ENCODE measurements around the gene FBXO10. TPM values are rescaled to one million over a fixed set of nuclear protein-coding genes. Genes with fewer than 3 reads are reported as not detected.
"Not testable (repeated sequence)": the region's sequence is repeated elsewhere in the genome, so short reads cannot be mapped to it uniquely, and the experiment has no call there.

FBXO10 gene
- total RNA-seq, 1 donor from 2014 or later, result 3.1 TPM

DNA sequence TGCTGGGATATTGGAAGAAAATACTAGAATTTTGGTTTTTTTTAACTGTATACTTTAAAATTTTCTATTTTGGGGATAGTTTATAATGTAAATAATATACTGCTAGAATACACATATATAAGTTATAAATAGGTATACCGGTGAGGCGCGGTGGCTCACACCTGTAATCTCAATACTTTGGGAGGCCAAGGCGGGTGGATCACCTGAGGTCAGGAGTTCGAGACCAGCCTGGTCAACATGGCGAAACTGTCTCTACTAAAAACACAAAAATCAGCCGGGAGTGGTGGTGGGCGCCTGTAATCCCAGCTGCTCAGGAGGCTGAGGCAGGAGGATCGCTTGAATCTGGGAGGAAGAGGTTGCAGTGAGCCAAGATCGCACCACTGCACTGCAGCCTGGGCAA, 61.8 kb downstream of the FBXO10 start:
- intact Hi-C loops (cut with micrococcal nuclease), result not testable (repeated sequence)

DNA sequence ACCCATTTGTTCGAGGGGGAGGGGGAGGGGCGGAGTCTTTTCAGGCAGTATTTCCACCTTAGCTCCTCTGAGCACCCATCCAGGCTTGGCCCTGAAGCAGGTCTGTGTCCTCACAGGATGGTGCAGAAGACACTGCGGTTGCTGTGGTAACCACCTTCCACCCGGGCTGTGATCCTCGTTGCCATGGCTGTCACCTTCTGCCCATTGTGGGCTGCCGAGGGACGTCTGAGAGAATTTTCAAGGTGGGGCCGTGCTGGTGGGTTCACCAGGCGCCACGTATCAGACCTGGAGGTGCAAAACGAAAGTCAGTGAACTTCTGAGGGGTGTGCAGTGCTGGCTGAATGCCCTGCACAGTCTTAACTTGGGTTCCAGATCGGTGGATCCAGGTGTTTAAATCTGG, 63.7 kb downstream of the FBXO10 start:
- intact Hi-C loops (cut with micrococcal nuclease), result no loop called here

DNA sequence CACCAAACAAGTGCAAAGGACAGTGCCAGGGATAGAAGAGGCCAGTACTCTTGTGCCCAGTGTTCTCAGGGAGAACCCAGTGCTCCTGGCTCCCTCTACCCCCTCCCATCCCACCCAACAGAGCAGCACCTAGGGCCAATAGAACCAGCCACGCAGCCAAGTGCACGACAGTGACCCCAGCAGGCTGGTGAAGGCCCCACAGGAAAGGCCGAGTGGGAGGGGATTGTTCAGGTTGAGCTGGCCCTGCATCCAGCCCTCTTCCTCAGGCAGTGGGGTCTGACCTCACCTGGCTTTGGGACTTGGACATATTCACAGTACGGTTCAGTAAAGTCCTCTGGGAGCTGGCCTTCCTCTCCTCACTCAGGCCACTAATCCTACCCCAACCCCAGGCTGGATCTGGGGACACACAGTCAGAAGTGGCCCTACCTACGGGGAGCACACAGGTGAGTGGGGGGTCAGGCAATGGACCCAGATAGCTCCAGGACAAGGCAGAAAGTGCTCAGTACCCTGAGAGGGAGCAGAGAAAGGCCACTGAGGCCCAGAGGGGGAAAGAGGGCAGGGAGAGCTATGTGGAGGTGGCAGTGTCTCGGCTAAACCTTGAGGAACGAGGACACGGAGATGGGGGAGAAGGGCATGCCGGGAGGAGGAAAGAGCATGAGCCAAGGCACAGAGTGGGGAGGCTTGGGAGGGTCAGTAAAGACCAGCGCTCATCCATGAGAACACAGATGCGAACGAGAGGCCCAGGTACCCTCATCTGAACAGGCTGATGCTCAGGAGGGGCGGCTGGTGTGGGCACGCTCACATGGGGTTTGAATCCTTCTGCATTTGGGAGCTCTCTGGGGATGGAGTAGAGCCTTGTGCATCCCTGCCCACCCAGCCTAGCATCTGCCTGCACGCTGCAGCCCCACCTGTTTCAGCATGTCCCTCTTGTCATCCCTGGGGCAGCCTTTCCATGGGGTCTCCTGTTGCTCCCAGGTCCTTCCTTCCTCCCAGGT, 64.9 kb downstream of the FBXO10 start:
- intact Hi-C loops (cut with micrococcal nuclease), result no loop called here

DNA sequence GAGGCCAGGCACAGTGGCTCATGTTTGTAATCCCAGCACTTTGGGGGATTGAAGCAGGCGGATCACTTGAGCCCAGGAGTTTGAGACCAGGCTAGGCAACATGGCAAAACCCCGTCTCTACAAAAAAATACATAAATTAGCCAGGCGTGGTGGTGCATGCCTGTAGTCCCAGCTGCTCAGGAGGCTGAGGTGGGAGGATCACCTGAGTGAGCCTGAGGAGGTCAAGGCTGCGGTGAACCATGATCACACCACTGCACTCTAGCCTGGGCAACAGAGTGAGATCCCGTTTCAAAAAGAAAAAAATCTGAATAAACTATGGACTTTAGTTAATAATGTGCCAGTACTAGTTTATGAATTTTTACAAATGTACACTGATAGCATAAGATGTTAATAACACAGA, 66.1 kb downstream of the FBXO10 start:
- intact Hi-C loops (cut with micrococcal nuclease), result not testable (repeated sequence)

DNA sequence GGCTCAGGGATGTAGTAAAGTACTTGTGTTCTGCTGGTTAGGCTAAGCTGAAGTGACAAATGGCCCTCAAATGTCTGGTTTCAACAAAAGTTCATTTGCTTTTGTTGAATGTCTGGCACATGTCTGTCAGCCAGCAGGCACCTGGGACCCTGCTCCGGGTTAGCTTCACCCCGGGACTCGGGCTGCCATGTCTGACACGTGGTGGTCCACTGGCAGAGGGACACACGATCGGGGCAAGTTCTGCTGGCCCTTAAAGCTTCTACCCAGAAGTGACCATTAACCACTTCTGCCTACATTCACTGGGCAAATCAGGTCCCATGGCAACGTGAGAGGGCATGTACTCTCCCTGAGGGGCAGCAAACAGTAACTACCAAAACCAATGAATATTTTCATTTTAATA, 66.6 kb downstream of the FBXO10 start:
- intact Hi-C loops (cut with micrococcal nuclease), result no loop called here

DNA sequence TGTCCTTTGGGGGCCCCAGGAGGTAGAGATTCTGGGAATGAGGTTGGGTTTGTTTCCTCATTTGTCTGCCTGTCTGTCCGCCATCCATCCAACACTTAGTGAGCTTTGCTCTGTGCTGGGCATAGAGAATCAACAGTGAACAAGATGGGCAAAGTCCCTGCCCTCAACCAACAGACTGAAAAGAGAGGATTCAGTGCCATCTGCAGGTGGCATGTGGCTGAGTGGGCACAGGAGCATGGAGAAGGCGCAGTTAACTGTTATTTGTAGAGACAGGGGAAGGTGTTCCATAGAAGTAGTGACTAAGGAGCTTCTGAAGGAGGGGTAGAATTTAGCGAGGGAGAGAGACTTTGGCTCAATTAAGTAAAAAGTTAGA, 67.4 kb downstream of the FBXO10 start:
- intact Hi-C loops (cut with micrococcal nuclease), result no loop called here

DNA sequence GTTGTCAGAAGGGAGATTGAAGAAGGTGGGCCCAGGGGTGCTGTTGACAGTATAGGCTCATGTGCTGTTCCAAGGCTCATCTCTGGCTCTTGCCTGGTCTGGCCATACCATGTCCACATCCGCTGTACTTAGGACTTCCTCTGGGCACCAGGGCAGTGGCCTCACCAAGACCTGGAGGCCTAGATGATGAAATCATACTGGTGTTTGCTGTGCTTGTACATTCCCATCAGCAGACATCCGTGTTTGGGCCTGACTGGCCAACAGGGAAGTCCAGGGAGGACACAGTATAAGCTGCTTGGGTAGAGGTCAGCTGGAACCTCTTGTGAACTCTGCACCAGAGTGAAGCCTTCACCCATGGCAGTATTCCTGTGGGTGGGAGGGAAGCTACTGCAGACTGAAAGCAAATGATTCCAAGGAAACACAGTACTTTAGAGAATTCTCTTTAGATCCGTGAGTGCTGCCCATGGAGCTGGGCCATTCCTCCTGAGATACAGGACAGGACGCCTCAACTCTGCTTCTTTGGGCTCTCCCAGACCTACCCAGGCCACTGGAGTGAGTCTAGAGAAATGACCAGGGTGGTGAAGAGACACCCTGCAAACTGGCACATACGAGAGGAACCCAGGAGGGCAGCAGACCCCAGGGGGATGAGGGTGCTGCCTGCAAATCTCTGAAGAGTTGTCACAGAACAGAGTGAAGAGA, 67.9 kb downstream of the FBXO10 start:
- intact Hi-C loops (cut with micrococcal nuclease), result no loop called here

DNA sequence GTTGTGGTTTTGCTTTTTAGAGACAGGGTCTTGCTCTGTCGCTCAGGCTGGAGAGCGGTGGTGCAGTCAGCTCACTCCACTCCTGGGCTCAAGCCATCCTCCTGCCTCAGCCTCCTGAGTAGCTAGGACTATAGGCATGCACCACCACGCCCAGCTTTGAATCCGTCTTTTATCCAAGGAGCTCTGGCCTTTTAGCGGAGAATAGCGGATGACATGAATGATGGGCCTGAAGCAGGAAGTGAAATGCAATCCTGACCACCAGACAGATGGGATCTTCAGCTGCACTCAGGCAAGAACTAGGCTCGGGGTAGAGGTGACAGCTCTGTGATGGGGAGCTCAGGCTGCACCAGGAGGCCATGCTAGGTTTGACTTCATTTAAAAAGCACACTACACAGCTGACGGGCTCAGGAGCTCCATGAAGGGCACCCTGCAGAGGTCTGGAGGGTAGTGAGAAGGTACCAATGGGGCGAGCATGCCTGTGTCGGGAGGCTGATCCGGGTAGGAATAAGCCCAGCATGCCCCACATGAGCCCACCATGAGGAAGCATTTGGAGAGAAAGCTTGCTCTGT, 68.5 kb downstream of the FBXO10 start:
- intact Hi-C loops (cut with micrococcal nuclease), result no loop called here

DNA sequence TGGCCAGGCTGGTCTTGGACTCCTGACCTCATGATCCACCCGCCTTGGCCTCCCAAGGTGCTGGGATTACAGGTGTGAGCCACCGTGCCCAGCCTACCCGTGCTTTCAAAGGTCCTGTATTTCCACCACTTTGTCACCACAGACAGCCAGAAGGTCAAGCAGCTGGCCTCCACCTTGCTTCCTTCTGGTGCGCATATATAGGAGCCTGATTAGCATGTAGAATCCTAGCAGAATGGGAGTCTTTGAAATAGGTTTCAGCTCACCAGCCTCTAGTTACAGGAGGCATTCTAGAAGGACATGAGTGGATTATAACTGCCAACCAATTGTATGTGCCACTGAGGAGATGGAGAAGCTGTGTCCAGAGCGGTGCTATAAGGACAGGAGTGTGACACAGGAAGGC, 71.6 kb downstream of the FBXO10 start:
- intact Hi-C loops (cut with micrococcal nuclease), result no loop called here

DNA sequence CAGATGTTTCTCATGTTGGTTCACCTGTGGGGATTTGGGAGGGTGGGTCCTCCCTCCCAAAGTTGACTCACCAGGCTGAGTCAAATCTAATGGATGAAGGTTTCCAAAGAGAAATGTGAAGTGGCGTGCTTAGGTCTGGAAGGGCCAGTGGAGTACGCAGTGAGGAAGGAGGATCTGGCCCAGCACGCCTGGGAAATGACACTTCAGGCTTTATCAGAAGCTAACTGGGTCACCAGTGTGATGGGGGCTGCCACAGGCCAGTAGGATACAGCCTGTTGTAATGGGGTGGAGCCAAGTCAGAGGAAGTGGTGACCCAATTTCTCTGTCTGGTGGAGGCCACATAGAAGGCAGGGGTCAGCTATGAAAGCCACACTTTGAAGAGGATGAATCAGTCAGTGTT, 72.4 kb downstream of the FBXO10 start:
- intact Hi-C loops (cut with micrococcal nuclease), result no loop called here

DNA sequence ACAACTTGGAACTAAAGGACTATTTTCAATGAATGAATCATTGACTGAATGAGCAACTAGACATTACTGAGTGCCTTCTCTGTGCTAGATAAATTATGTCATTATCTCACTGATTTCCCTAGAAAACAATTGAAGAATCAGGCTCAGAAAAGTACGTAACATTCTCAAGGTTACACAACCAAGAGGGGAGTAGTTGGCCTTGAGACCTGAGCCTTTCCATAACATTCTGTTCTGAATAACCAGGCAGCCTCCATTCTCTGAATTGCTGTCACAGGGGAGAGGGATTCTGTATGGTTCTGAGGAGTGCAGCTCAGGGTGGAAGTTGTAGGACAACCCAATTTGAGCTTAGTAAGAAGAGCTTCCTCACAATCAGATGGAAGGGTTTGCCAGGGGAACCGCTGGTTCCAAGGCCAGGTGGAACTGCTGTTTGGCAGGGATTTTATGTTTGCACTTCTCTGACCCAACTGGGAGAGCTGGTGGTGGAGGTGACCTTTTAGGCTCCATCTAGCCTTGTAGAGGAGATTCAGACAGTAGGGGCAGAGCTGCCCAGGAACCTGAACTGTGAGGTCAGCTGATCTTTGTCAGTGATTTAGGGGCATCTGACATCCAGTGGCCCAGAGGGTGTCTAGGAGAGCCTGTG, 74.1 kb downstream of the FBXO10 start:
- intact Hi-C loops (cut with micrococcal nuclease), result no loop called here

DNA sequence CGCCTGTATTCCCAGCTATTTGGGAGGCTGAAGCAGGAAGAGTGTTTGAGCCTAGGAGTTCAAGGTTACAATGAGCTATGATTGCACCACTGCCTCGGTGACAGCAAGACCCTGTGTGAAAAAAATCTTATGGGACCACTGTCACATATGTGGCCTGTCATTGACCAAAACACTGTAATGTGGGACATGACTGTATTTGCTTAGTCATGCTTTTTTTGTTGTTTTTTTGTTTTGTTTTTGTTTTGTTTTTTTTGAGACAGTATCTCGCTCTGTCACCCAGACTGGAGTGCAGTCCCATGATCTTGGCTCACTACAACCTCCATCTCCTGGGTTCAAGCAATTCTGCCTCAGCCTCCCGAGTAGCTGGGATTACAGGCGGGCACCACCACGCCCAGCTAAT, 76.9 kb downstream of the FBXO10 start:
- intact Hi-C loops (cut with micrococcal nuclease), result no loop called here

DNA sequence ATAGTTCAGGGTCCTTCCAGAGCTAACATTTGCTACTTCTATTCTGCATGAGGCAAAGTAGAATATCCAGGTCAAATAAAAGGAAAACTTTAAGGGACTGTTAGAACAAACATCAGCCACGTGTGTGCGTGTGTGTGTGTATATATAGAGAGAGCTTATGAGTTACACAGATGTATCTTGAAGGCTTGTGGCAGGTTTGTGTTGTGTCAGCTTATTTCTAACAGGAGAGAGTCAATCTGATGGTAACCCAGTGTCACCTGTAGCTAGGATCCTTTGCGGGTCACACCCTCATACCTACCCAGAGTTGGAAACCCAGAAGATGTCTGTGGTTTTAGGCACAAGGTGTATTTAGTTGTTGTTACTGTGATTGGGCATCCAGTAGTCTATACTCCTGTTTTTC, 77.7 kb downstream of the FBXO10 start:
- intact Hi-C loops (cut with micrococcal nuclease), result no loop called here

DNA sequence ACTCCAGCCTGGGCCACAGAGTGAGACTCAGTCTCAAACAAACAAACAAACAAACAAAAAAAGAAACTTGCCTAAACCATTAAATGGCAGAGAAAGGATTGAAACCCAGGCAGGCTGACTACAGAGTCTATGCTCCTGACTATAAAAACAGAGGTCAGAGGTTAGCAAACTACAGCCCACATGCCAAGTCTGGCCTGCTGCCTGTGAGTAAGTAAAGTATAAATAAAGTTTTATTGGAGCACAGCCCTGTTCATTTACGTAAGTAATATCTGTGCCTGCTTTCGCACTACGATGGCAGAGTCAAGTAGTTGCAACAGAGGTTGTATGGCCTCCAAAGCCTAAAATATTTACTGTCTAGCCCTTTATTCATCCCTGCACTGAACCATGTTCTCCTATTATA, 78.9 kb downstream of the FBXO10 start:
- intact Hi-C loops (cut with micrococcal nuclease), result no loop called here

DNA sequence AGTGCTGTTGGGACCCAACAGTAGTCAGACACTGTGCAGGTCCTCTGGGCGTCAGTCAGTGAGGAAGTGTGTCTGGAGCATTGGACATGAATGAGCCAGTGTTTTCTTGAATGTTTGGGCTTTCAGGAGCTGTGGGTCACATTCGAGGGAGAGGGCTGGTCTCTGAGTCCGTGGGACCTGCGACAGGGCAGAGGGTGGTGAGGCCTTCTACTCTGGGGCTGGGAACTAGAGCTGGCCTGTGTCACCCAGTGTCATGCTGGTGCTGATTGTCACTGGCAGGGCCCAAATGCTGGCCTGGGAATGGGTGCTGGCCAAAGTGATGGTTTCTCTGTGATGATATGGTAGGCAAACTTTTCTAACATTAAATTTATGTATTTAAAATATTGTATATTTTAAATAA, 80.2 kb downstream of the FBXO10 start:
- intact Hi-C loops (cut with micrococcal nuclease), result no loop called here

DNA sequence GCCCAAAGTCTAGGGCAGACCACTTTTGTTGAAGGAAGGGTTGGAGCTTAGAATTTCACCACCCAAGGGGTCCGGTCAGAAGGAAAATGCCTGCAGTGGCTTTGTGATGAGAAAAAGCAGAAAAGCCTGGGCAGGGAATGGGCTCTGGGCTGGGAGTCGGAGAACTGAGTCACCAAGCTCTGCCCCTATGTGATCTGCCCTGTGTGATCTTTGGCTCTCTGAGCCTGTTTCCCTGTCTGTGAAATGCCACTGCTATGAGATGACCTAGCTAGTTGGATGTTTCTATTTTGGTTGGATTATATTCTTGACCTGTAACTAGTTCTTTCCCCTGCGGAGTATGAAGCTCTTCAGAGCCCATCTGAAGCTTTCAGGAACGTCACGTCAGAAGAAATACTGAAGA, 80.6 kb downstream of the FBXO10 start:
- intact Hi-C loops (cut with micrococcal nuclease), result no loop called here

DNA sequence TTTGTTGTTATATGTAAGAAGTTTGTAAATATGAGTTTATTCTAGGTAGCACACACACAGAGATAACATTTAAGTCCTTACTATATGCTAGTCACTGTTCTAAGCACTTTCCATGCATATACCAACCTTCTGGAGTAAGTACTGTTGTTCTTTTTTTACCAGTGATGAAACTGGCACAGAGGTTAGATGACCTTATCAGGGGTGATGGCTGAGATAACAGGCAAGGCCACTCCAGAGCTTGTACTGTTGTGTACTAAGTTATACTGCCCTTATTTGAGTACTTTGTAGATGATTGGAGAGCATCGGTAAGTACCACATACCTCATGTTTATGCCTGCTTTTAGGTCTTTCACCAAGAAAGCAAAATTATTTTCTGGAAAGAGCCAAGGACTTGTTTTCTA, 84.2 kb downstream of the FBXO10 start:
- intact Hi-C loops (cut with micrococcal nuclease), result no loop called here

DNA sequence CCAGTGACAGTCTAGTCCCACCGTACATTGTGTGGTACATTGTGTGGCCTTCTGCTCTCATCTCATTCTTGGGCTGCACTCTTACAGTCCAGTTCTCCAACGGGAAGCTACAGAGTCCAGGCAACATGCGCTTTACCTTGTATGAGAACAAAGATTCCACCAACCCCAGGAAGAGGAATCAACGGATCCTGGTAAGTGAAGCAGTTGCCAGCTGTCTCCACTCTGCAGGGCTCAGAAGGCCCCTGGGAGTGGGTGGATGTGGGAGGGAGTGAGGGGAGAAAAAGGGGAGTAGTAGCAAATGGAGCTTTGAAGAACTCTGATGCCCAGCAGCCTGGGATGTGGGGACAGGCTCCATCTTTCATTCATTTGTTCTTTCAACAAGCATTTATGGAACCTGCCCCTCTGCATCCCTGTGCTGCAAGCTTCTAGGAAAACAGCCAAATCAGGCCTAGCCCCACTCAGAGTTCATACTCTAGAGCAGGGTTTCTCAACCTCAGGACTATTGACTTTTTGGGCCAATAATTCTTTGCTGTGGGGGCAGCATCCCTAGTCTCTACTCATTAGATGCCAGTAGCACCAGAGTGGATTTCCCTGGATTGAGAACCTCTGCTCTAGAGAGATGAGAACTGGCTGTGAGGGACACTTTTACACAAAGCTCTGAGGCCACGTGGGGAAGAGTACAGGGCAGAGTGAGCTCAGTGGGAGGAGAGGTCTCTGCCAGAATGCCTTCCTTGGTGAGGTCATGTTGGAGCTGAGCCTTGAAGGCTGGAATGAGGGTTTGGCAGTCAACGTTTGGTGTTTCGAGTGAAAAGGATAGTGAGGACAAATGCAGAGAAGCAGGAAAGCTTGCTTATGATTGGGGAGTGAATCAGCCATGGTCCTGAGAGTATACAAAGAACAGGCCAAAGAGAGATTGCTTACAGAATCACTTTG, 89.3 kb downstream of the FBXO10 start:
- intact Hi-C loops (cut with micrococcal nuclease), result loop anchor here (1.0 to 5.0 kb wide), 3 partner anchors 105 to 580 kb away; partner anchors contain the start of genes SHB and TOMM5

DNA sequence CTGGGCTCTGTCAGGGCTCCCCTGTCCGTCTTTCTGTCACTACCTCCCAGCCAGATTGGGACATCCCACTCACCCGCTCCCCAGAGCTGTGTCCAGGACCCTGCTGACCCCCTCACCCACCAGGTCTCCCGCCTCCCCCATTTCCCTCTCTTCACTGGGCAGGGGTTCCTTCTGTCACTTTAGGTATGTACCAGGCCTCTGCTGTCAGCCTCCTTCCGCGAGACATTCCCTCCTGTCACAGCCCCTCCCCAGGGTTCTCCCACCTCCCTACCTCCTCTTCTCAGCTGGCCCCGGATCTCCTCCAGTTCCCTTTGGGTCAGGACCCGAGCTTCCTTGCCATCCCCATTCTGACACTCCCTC, 89.9 kb downstream of the FBXO10 start:
- intact Hi-C loops (cut with micrococcal nuclease), result loop anchor here (1.0 to 5.0 kb wide), 3 partner anchors 106 to 581 kb away; partner anchors contain the start of genes SHB and TOMM5

Data from T-helper 1 cell treated with Interleukin-12 subunit alpha and Interleukin-12 subunit beta and Interleukin-4 antibody, amounts not matched to agents 30 ng/mL and 1 ng/mL, for 36 hours (primary cell).